K562 (cell line): ENCODE data around the gene DNMBP. TPM values are rescaled to one million over a fixed set of nuclear protein-coding genes. Genes with fewer than 3 reads are reported as not detected.

Experiments used
- ATAC-seq: fragments of 200-7000 bp; cut with Tn5 transposase; 3 replicates; pipeline ENCODE4 v1.9.1; 2020; ENCODE audit warnings: moderate library complexity
- BruUV-seq: library from RNA; stranded (reverse); fragments of 400-500 nt; replicated peaks from 2 replicates; lab custom pipeline; 2021; lab: Mats Ljungman, UMichigan
- CTCF ChIA-PET: fragments of 300-600 bp; formaldehyde crosslinking; extraction: SDS; loops from one replicate; lab custom pipeline; 2021; ENCODE audit warnings: low intra/inter-chr PET ratio; lab: Yijun Ruan, JAX
- POLR2A ChIA-PET: fragments of 300-600, 350-650 bp; sonication (Branson Sonifier 250); formaldehyde crosslinking; extraction: SDS; loops from one replicate; lab custom pipeline; 2021; ENCODE audit warnings: antibody characterized with exemption, inconsistent platforms; lab: Yijun Ruan, JAX
- DNase-seq, 4 experiments: peaks; one replicate each; pipeline versions ENCODE4 v3.0.0 to v3.0.0-alpha.2; 2011 to 2018; ENCODE audit warnings: low spot score in 3 of 4, mixed read lengths in 3 of 4; ENCODE audit errors: extremely low read depth in 1 of 4
- FAIRE-seq: peaks from 2 replicates; lab custom pipeline; 2011; peaks lifted over from hg19 to GRCh38; lab: Jason Lieb, UNC
- H2AFZ ChIP-seq: 2 replicates; pipeline ENCODE4 v1.6.0; 2011; ENCODE audit warnings: low read depth, low read length, control low read depth, inconsistent platforms
- H3K27ac ChIP-seq: fragments of 200-600 bp; 3 replicates; pipeline ENCODE4 v1.8.0; 2011; ENCODE audit warnings: low read depth, mild to moderate bottlenecking, control low read depth, inconsistent platforms, low read length, moderate library complexity, mixed read lengths; ENCODE audit errors: extremely low read depth
- H3K27me3 ChIP-seq, 2 experiments: fragments of 300-600 bp in 1 of 2; 2 replicates in 1 of 2; 3 replicates in 1 of 2; pipeline versions ENCODE4 v1.6.0 to v1.8.0; 2011; ENCODE audit warnings: inconsistent platforms in 2 of 2, low read length in 2 of 2, mild to moderate bottlenecking in 1 of 2, mixed read lengths in 1 of 2, moderate library complexity in 1 of 2; ENCODE audit not compliant: control insufficient read depth in 2 of 2, insufficient read depth in 2 of 2
- H3K36me3 ChIP-seq: fragments of 300-600 bp; 3 replicates; pipeline ENCODE4 v1.8.0; 2011; ENCODE audit warnings: mild to moderate bottlenecking, low read length, inconsistent platforms; ENCODE audit not compliant: control insufficient read depth, insufficient read depth
- H3K4me1 ChIP-seq, 2 experiments: fragments of 200-600 bp in 1 of 2; replicated peaks in 1 of 2; 2 replicates in 1 of 2; 3 replicates in 1 of 2; pipeline versions ENCODE4 v1.5.1 to v1.8.0; 2011; ENCODE audit warnings: inconsistent platforms in 2 of 2, low read length in 2 of 2, mild to moderate bottlenecking in 1 of 2, mixed read lengths in 1 of 2, moderate library complexity in 1 of 2; ENCODE audit not compliant: control insufficient read depth in 2 of 2, insufficient read depth in 2 of 2
- H3K4me2 ChIP-seq: 2 replicates; pipeline ENCODE4 v1.6.1; 2011; ENCODE audit warnings: low read length, control low read depth, inconsistent platforms, mixed read lengths; ENCODE audit not compliant: insufficient read depth
- H3K4me3 ChIP-seq: fragments of 200-600 bp; sonication (generic), shearing (Covaris generic); 2 replicates; pipeline ENCODE4 v1.5.1; 2016; ENCODE audit warnings: control low read depth, inconsistent platforms
- H3K79me2 ChIP-seq: fragments of 200-600 bp; 3 replicates; pipeline ENCODE4 v1.8.0; 2011; ENCODE audit warnings: low read length, inconsistent platforms; ENCODE audit not compliant: control insufficient read depth, insufficient read depth
- H3K9ac ChIP-seq, 2 experiments: 2 replicates each; pipeline versions ENCODE4 v1.6.0 to v1.6.1; 2011; ENCODE audit warnings: low read depth in 2 of 2, low read length in 2 of 2, control low read depth in 1 of 2, inconsistent platforms in 1 of 2, mild to moderate bottlenecking in 1 of 2, mixed read lengths in 1 of 2; ENCODE audit not compliant: insufficient read depth in 1 of 2
- H3K9me1 ChIP-seq: one replicate; pipeline ENCODE4 v1.6.0; 2011; ENCODE audit warnings: inconsistent platforms, mild to moderate bottlenecking, low read length, moderate library complexity; ENCODE audit not compliant: control insufficient read depth, insufficient read depth
- H3K9me3 ChIP-seq: replicated peaks from 2 replicates; pipeline ENCODE4 v1.5.1; 2011; ENCODE audit warnings: low read depth, low read length, inconsistent platforms; ENCODE audit not compliant: control insufficient read depth, insufficient read depth
- H4K20me1 ChIP-seq: replicated peaks from 2 replicates; pipeline ENCODE4 v1.6.1; 2011; ENCODE audit warnings: low read length, inconsistent platforms, mixed read lengths; ENCODE audit not compliant: control insufficient read depth, insufficient read depth
- ESRRA ChIP-seq: fragments of 450-650 bp; IDR thresholded peaks from 2 replicates; pipeline ENCODE4 v1.6.1; 2014; ENCODE audit warnings: low read depth, mild to moderate bottlenecking, moderate library complexity, borderline replicate concordance
- MED1 ChIP-seq: sonication (generic); formaldehyde crosslinking; IDR thresholded peaks from 2 replicates; pipeline ENCODE4 v1.8.1; 2023; ENCODE audit warnings: missing genetic modification reagents, borderline replicate concordance
- NFIC ChIP-seq: fragments of 450-650 bp; IDR thresholded peaks from 2 replicates; pipeline ENCODE4 v1.6.1; 2017; ENCODE audit warnings: mild to moderate bottlenecking, inconsistent platforms
- SOX6 ChIP-seq: fragments of 450-650 bp; IDR thresholded peaks from 2 replicates; pipeline ENCODE4 v1.6.1; 2014; ENCODE audit warnings: mild to moderate bottlenecking
- WGBS: fragments of 100-300 bp; shearing (Covaris generic); methylation state at CpG from one replicate; pipeline ENCODE4 v1.1.6; 2016; ENCODE audit warnings: low coverage, mixed read lengths; ENCODE audit not compliant: insufficient coverage; ENCODE audit errors: missing lambda C conversion rate; 5-methylcytosine and 5-hydroxymethylcytosine counted together
- in situ Hi-C: fragments of 300-500 bp; cut with MboI; formaldehyde crosslinking; loops from 4 replicates; pipeline ENCODE4 v1.15.0; 2018; ENCODE audit warnings: inconsistent platforms, mixed read lengths
- intact Hi-C: fragments of 100-400 bp; cut with micrococcal nuclease; formaldehyde crosslinking; loops from 2 replicates; pipeline ENCODE4 v1.14.2; 2022
- polyA plus RNA-seq, 8 experiments: library from polyadenylated mRNA; depleted of rRNA in 4 of 8; stranded (reverse) in 5 of 8; unstranded in 3 of 8; fragments of >200 nt; fragmentation: Nextera tagmentation in 2 of 8; fragmentation: Illumina TruSeq in 1 of 8; extraction: Ambion mirVana in 2 of 8; extraction: Trizol in 1 of 8; gene quantifications; 2 replicates each; pipeline versions ENCODE4 v1.2.1 to v1.2.3, GENCODE V29; 2011 to 2014; ENCODE audit warnings: inconsistent platforms in 1 of 8, missing spikeins in 1 of 8
- total RNA-seq, 7 experiments: library from RNA; depleted of rRNA in 6 of 7; stranded (reverse); fragments of >200 nt in 6 of 7; fragmentation: Illumina TruSeq in 2 of 7; extraction: Trizol in 2 of 7; gene quantifications; 2 replicates each; pipeline versions ENCODE4 v1.2.1 to v1.2.3, GENCODE V29; 2011 to 2021; ENCODE audit warnings: low replicate concordance in 1 of 7

Gene DNMBP
- total and polyA plus RNA-seq, 9 of the 15 experiments (the other 6 are each of a cell fraction or from before 2014, with no cell fraction given), result 0.83 to 3.7 (median 2.2) TPM

- Histone ChIP-seq H3K9me1 (no peaks in the 10 kb centered on the region), H3K79me2 (no peaks in the 10 kb centered on the region; the same call in 2 of the 3 replicates), H3K4me1 (peaks cover 4 to 15% of the 10 kb centered on the region in 2 experiments; a peak in 3 of 5 replicates), H4K20me1 (no peaks in the 10 kb centered on the region), H3K9me3 (no peaks in the 10 kb centered on the region), H3K9ac (no peak overlapping the region; a peak in 1 of 4 replicates), H3K4me2 (no peak overlapping the region; the same call in 1 of the 2 replicates), H3K27ac (peak overlapping the region; percentile 37; the same call in 1 of the 3 replicates)
- 8% methylated on average over 4 of the region's 4 CpGs for WGBS
- intact Hi-C loops, result no loop called here
- no TSS peak for BruUV-seq
- no peak for ATAC-seq
- POLR2A ChIA-PET, result interaction anchor here (0.6 to 0.8 kb wide), 2 partner anchors 11 to 16 kb away, joined by 3 to 4 read pairs; no protein-coding TSS in a partner anchor
- DNase-seq, result peak in 1 of 4 experiments; percentile 18
- no peak for TF ChIP-seq MED1 (CRISPR knock-in tag)
- peak; percentile 33; the same call in 1 of the 2 replicates for TF ChIP-seq NFIC
- TF ChIP-seq SOX6, result peak; percentile 28; the same call in 1 of the 2 replicates
- 0 out of 2 replicates have a peak, but pooled peaks have one; percentile 32 for TF ChIP-seq ESRRA
- TF ChIP-seq, all 486 proteins: peak for 3
- Histone ChIP-seq H2AFZ (peak overlapping the region; percentile 47; the same call in 1 of the 2 replicates), H3K27me3 (no peaks in the 10 kb centered on the region), H3K4me3 (no peak overlapping the region), H3K36me3 (no peaks in the 10 kb centered on the region)
- CTCF ChIA-PET, result no interaction called here
- in situ Hi-C loops, result no loop called here
- peak; percentile 11 for FAIRE-seq
Observed at GRCh38 chr10:99996671-99997648, 12.8 kb downstream of the DNMBP start.
